ENCODE results near the gene SYT5. TPM values are rescaled to one million over a fixed set of nuclear protein-coding genes. Genes with fewer than 3 reads are reported as not detected.

The SYT5 gene
- total and polyA plus RNA-seq, 9 of the 15 experiments (the other 6 are each of a cell fraction or from before 2014, with no cell fraction given), result 1.3 to 20.9 (median 8.8) TPM

DNA sequence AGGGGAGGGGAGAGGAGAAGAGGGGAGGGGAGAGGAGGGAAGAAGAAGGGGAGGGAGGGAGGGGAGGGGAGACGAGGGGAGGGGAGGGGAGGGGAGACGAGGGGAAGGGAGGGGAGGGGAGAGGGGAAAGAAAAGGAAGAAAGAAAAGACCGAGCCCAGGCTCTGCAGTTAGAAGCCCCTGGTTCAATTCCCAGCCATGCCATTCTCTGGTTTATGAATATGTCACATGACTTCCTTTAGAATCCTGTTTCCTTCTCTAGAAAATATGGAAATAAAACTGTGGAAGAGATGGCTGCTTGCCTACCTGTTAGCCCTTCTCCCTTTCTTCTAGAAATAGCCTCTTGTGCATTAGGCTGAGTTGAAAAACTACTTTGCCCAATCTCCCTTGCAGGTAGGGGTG, 45.4 kb downstream of the SYT5 start:
- Histone ChIP-seq H3K9ac (ENCODE audit: insufficient read depth in 1 of 2, low read depth in 2 of 2, low read length in 2 of 2) (no peak overlapping the region), H3K79me2 (ENCODE audit: control insufficient read depth, insufficient read depth, low read length) (no peaks in the 10 kb centered on the region), H3K36me3 (ENCODE audit: control insufficient read depth, insufficient read depth, low read length) (peaks cover 52% of the 10 kb centered on the region; the same call in 2 of the 3 replicates), H3K9me3 (replicated peaks; ENCODE audit: control insufficient read depth, insufficient read depth, low read depth, low read length) (no peaks in the 10 kb centered on the region), H3K4me1 (replicated peaks in 1 of 2; ENCODE audit: control insufficient read depth in 2 of 2, insufficient read depth in 2 of 2, low read length in 2 of 2) (peaks cover 0 to 15% of the 10 kb centered on the region in 2 experiments; a peak in 2 of 5 replicates), H3K4me3 (no peak overlapping the region), H3K27ac (ENCODE audit: extremely low read depth, low read depth, low read length) (0 out of 3 replicates have a peak overlapping the region, but pooled peaks have one; percentile 48), H3K4me2 (ENCODE audit: insufficient read depth, low read length) (no peak overlapping the region), H3K27me3 (ENCODE audit: control insufficient read depth in 2 of 2, insufficient read depth in 2 of 2, low read length in 2 of 2) (no peaks in the 10 kb centered on the region), H4K20me1 (replicated peaks; ENCODE audit: control insufficient read depth, insufficient read depth, low read length) (no peaks in the 10 kb centered on the region; the same call in 1 of the 2 replicates), H3K9me1 (ENCODE audit: control insufficient read depth, insufficient read depth, low read length) (no peaks in the 10 kb centered on the region), H2AFZ (ENCODE audit: low read depth, low read length) (no peak overlapping the region)
- intact Hi-C loops (cut with micrococcal nuclease) (loop anchor here (1.0 kb wide), 1 partner anchor 253 kb away; no protein-coding TSS in a partner anchor), in situ Hi-C loops (cut with MboI) (loop anchor here (25.0 kb wide), 1 partner anchor 503 kb away; the partner anchor contains the start of genes CCDC106, ZNF580 and ZNF581)
- ChIA-PET CTCF (ENCODE audit: low intra/inter-chr PET ratio) (no interaction called here), POLR2A (interaction anchor here (0.7 kb wide), 1 partner anchor 251 kb away, joined by 3 read pairs; the partner anchor contains the start of gene RPL28)
- no peak for ATAC-seq
- BruUV-seq (replicated peaks), result no TSS peak
- FAIRE-seq, result no peak
- no peak for DNase-seq (ENCODE audit: extremely low read depth in 1 of 4, low spot score in 3 of 4)
- TF ChIP-seq, protein P1, sequence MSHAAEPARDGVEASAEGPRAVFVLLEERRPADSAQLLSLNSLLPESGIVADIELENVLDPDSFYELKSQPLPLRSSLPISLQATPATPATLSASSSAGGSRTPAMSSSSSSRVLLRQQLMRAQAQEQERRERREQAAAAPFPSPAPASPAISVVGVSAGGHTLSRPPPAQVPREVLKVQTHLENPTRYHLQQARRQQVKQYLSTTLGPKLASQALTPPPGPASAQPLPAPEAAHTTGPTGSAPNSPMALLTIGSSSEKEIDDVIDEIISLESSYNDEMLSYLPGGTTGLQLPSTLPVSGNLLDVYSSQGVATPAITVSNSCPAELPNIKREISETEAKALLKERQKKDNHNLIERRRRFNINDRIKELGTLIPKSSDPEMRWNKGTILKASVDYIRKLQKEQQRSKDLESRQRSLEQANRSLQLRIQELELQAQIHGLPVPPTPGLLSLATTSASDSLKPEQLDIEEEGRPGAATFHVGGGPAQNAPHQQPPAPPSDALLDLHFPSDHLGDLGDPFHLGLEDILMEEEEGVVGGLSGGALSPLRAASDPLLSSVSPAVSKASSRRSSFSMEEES (CRISPR knock-in tag; IDR thresholded peaks at IDR 0.05), result peak; percentile 79
- TF ChIP-seq SAP30 (IDR thresholded peaks at IDR 0.05; ENCODE audit: borderline replicate concordance, insufficient read depth, low read depth, low read length, poor library complexity, severe bottlenecking) (no peak), HNRNPK (IDR thresholded peaks at IDR 0.05; ENCODE audit: low read depth, low read length, poor library complexity, severe bottlenecking) (peak; percentile 97), MECOM (CRISPR knock-in tag; IDR thresholded peaks at IDR 0.05) (no peak), PCBP2 (IDR thresholded peaks at IDR 0.05; ENCODE audit: low read depth, low read length, poor library complexity, severe bottlenecking) (peak; percentile 96), PCBP1 (IDR thresholded peaks at IDR 0.05; ENCODE audit: low read depth, low read length, poor library complexity, severe bottlenecking) (peak; percentile 94), CBFB (CRISPR knock-in tag; IDR thresholded peaks at IDR 0.05) (no peak)
- no CpG with 5 or more reads among the region's 3 CpGs for WGBS (ENCODE audit: insufficient coverage, low coverage, missing lambda C conversion rate)
